HG02981 (cell line): ENCODE results near the gene SSTR4.
"Not testable (repeated sequence)": the region's sequence is repeated elsewhere in the genome, so short reads cannot be mapped to it uniquely, and the experiment has no call there.

Source experiments
- ATAC-seq: cut with Tn5 transposase; IDR thresholded peaks from one replicate; pipeline ENCODE4 v1.9.1; 2021; ENCODE audit warnings: mild to moderate bottlenecking, moderate library complexity; ENCODE audit not compliant: unreplicated experiment

SSTR4 gene

GRCh38 chr20:23034721-23035671 lies at the start of gene SSTR4:
SSTR4 (plus strand) TSS chr20:23035312; CDS start chr20:23035484, 172 bp downstream.
- ATAC-seq = no peak

- no peak for ATAC-seq
Measured at GRCh38 chr20:22986601-22987000, 48.5 kb upstream of the SSTR4 start.

GRCh38 chr20:22991424-22991823 lies 43.7 kb upstream of the SSTR4 start:
- not testable (repeated sequence) for ATAC-seq

GRCh38 chr20:22993823-22994222 lies 41.3 kb upstream of the SSTR4 start:
- ATAC-seq = no peak

- ATAC-seq = no peak
Measured at GRCh38 chr20:22995923-22996322, 39.2 kb upstream of the SSTR4 start.

GRCh38 chr20:22998476-22998875 lies 36.6 kb upstream of the SSTR4 start:
- ATAC-seq = no peak

GRCh38 chr20:22999756-23000155 lies 35.4 kb upstream of the SSTR4 start:
- no peak for ATAC-seq

GRCh38 chr20:23000232-23000947 lies 34.7 kb upstream of the SSTR4 start:
- no peak for ATAC-seq

GRCh38 chr20:23002276-23002675 lies 32.8 kb upstream of the SSTR4 start:
- ATAC-seq = no peak

- no peak for ATAC-seq
Measured at GRCh38 chr20:23003077-23003635, 32.0 kb upstream of the SSTR4 start.

GRCh38 chr20:23003881-23004460 lies 31.1 kb upstream of the SSTR4 start:
- ATAC-seq = no peak

GRCh38 chr20:23005776-23006175 lies 29.3 kb upstream of the SSTR4 start:
- ATAC-seq = no peak

GRCh38 chr20:23007462-23007861 lies 27.6 kb upstream of the SSTR4 start:
- no peak for ATAC-seq

GRCh38 chr20:23007886-23008655 lies 27.0 kb upstream of the SSTR4 start:
- ATAC-seq = no peak

- no peak for ATAC-seq
Measured at GRCh38 chr20:23008667-23009066, 26.4 kb upstream of the SSTR4 start.

- no peak for ATAC-seq
Measured at GRCh38 chr20:23009636-23010035, 25.5 kb upstream of the SSTR4 start.

GRCh38 chr20:23010096-23010495 lies 25.0 kb upstream of the SSTR4 start:
- ATAC-seq = no peak

GRCh38 chr20:23011008-23011721 lies 23.9 kb upstream of the SSTR4 start:
- no peak for ATAC-seq

- ATAC-seq = no peak
Measured at GRCh38 chr20:23013429-23013828, 21.7 kb upstream of the SSTR4 start.

GRCh38 chr20:23017516-23017915 lies 17.6 kb upstream of the SSTR4 start:
- no peak for ATAC-seq
